Neural progenitor cell (in vitro differentiated cells): ENCODE results near the gene TAOK1. TPM values are rescaled to one million over a fixed set of nuclear protein-coding genes. Genes with fewer than 3 reads are reported as not detected.

Experiments used
- DNase-seq: peaks from one replicate; pipeline ENCODE4 v3.0.0-alpha.2; 2016; ENCODE audit warnings: low spot score
- H2AFZ ChIP-seq: fragments of 200-600 bp; sonication (generic); replicated peaks from 2 replicates; pipeline ENCODE4 v1.6.1; 2016; ENCODE audit warnings: antibody characterized with exemption
- H3F3A ChIP-seq: fragments of 200-600 bp; sonication (generic); 2 replicates; pipeline ENCODE4 v1.6.1; 2016; ENCODE audit warnings: antibody characterized with exemption, low read depth
- H3K27ac ChIP-seq: fragments of 200-600 bp; sonication (generic); 2 replicates; pipeline ENCODE4 v1.5.1; 2016; ENCODE audit warnings: mild to moderate bottlenecking
- H3K27me3 ChIP-seq: fragments of 200-600 bp; sonication (generic); 2 replicates; pipeline ENCODE4 v1.6.1; 2016; ENCODE audit warnings: mild to moderate bottlenecking, moderate library complexity
- H3K36me3 ChIP-seq: fragments of 200-600 bp; sonication (generic); 2 replicates; pipeline ENCODE4 v1.5.1; 2016
- H3K4me1 ChIP-seq: fragments of 200-600 bp; sonication (generic); 2 replicates; pipeline ENCODE4 v1.6.1; 2016; ENCODE audit warnings: mixed run types
- H3K4me2 ChIP-seq: fragments of 200-600 bp; sonication (generic); 2 replicates; pipeline ENCODE4 v1.6.1; 2016
- H3K4me3 ChIP-seq: fragments of 200-600 bp; sonication (generic); 2 replicates; pipeline ENCODE4 v1.5.1; 2016
- H3K79me2 ChIP-seq: fragments of 200-600 bp; sonication (generic); 2 replicates; pipeline ENCODE4 v1.6.1; 2016; ENCODE audit warnings: low read depth
- H3K9ac ChIP-seq: fragments of 200-600 bp; sonication (generic); 2 replicates; pipeline ENCODE4 v1.6.1; 2016
- H3K9me3 ChIP-seq: fragments of 200-600 bp; sonication (generic); 2 replicates; pipeline ENCODE4 v1.5.1; 2016; ENCODE audit warnings: low read depth
- H4K20me1 ChIP-seq: fragments of 200-600 bp; sonication (generic); 2 replicates; pipeline ENCODE4 v1.6.1; 2016; ENCODE audit warnings: low read depth
- H3K27ac Mint-ChIP-seq: 3 replicates; pipeline ENCODE4 v1.8.0; 2021; ENCODE audit warnings: mixed read lengths
- H3K27me3 Mint-ChIP-seq: 2 replicates; pipeline ENCODE4 v1.8.0; 2022; ENCODE audit warnings: low read depth, mild to moderate bottlenecking, inconsistent platforms, moderate library complexity, mixed read lengths; ENCODE audit not compliant: insufficient read depth
- H3K36me3 Mint-ChIP-seq: 3 replicates; pipeline ENCODE4 v1.8.0; 2021; ENCODE audit warnings: mixed read lengths
- H3K4me1 Mint-ChIP-seq: 3 replicates; pipeline ENCODE4 v1.8.0; 2021; ENCODE audit warnings: mixed read lengths
- H3K4me3 Mint-ChIP-seq: 3 replicates; pipeline ENCODE4 v1.8.0; 2021; ENCODE audit warnings: mild to moderate bottlenecking, moderate library complexity, mixed read lengths
- H3K9me3 Mint-ChIP-seq: 3 replicates; pipeline ENCODE4 v1.8.0; 2020; ENCODE audit warnings: mixed read lengths
- CTCF ChIP-seq: fragments of 200-600 bp; sonication (generic); IDR thresholded peaks from 2 replicates; pipeline ENCODE4 v1.5.1; 2017; ENCODE audit warnings: antibody characterized with exemption, mild to moderate bottlenecking
- EZH2 ChIP-seq: fragments of 200-600 bp; sonication (generic); IDR thresholded peaks from 2 replicates; pipeline ENCODE4 v1.6.1; 2017; ENCODE audit warnings: antibody characterized with exemption, mild to moderate bottlenecking, moderate library complexity
- EZH2phosphoT487 ChIP-seq: fragments of 200-600 bp; sonication (generic); IDR thresholded peaks from 2 replicates; pipeline ENCODE4 v1.6.1; 2017; ENCODE audit warnings: antibody characterized with exemption
- total RNA-seq: library from RNA; depleted of rRNA; stranded (reverse); fragments of >200 nt; gene quantifications from 2 replicates; pipeline ENCODE4 v1.2.3, GENCODE V29; 2015; ENCODE audit warnings: low replicate concordance

Gene TAOK1
- total RNA-seq, 1 donor from 2014 or later, result 125 TPM

- Mint-ChIP-seq H3K27ac (no peak overlapping the region), H3K4me1 (no peaks in the 10 kb centered on the region)
- DNase-seq, result no peak
These were observed 53.0 kb downstream of the TAOK1 start for GRCh38 chr17:29443041-29443739.

GRCh38 chr17:29444589-29444988 is 54.4 kb downstream of the TAOK1 start:
- Histone ChIP-seq H4K20me1 (peaks cover 98% of the 10 kb centered on the region), H3K27ac (no peak overlapping the region), H3K4me3 (no peak overlapping the region), H3K27me3 (no peaks in the 10 kb centered on the region), H2AFZ (no peak overlapping the region), H3K36me3 (no peaks in the 10 kb centered on the region), H3K4me2 (no peak overlapping the region), H3K79me2 (peaks cover 100% of the 10 kb centered on the region), H3K9me3 (no peaks in the 10 kb centered on the region), H3F3A (peaks cover 5% of the 10 kb centered on the region), H3K4me1 (no peaks in the 10 kb centered on the region), H3K9ac (no peak overlapping the region)
- no peaks in the 10 kb centered on the region for H3K4me1 Mint-ChIP-seq
- no peak overlapping the region for H3K27ac Mint-ChIP-seq
- H3K27me3 Mint-ChIP-seq, result no peaks in the 10 kb centered on the region
- no peak for DNase-seq
- H3K36me3 Mint-ChIP-seq, result peaks cover 12% of the 10 kb centered on the region
- H3K4me3 Mint-ChIP-seq, result no peak overlapping the region
- TF ChIP-seq EZH2phosphoT487 (no peak), EZH2 (no peak), CTCF (no peak)
- no peaks in the 10 kb centered on the region for H3K9me3 Mint-ChIP-seq

More at GRCh38 chr17:29443041-29443739, 53.0 kb downstream of the TAOK1 start:
- Histone ChIP-seq H3K27me3 (no peaks in the 10 kb centered on the region), H4K20me1 (peaks cover 98% of the 10 kb centered on the region), H3K4me2 (no peak overlapping the region), H2AFZ (no peak overlapping the region), H3K4me1 (no peaks in the 10 kb centered on the region), H3K9ac (no peak overlapping the region), H3K79me2 (peaks cover 100% of the 10 kb centered on the region), H3K4me3 (no peak overlapping the region), H3K27ac (no peak overlapping the region), H3K36me3 (peaks cover 2% of the 10 kb centered on the region), H3K9me3 (no peaks in the 10 kb centered on the region), H3F3A (peaks cover 5% of the 10 kb centered on the region)
- no peaks in the 10 kb centered on the region for H3K27me3 Mint-ChIP-seq
- H3K4me3 Mint-ChIP-seq, result no peak overlapping the region
- TF ChIP-seq EZH2phosphoT487 (no peak), EZH2 (no peak), CTCF (no peak)
- no peaks in the 10 kb centered on the region for H3K9me3 Mint-ChIP-seq
- H3K36me3 Mint-ChIP-seq, result peaks cover 14% of the 10 kb centered on the region

GRCh38 chr17:29445844-29446243 is 55.7 kb downstream of the TAOK1 start:
- Mint-ChIP-seq H3K4me1 (no peaks in the 10 kb centered on the region), H3K9me3 (no peaks in the 10 kb centered on the region), H3K27me3 (no peaks in the 10 kb centered on the region), H3K36me3 (peaks cover 13% of the 10 kb centered on the region), H3K27ac (no peak overlapping the region), H3K4me3 (no peak overlapping the region)
- H3F3A ChIP-seq, result peaks cover 11% of the 10 kb centered on the region
- H2AFZ ChIP-seq, result no peak overlapping the region
- no peak overlapping the region for H3K4me2 ChIP-seq
- no peak overlapping the region for H3K9ac ChIP-seq
- TF ChIP-seq EZH2 (no peak), CTCF (no peak), EZH2phosphoT487 (no peak)
- H3K9me3 ChIP-seq, result no peaks in the 10 kb centered on the region
- no peaks in the 10 kb centered on the region for H3K27me3 ChIP-seq
- no peak overlapping the region for H3K27ac ChIP-seq
- DNase-seq, result no peak
- H3K4me1 ChIP-seq, result no peaks in the 10 kb centered on the region
- peaks cover 100% of the 10 kb centered on the region for H3K79me2 ChIP-seq
- peaks cover 99% of the 10 kb centered on the region for H4K20me1 ChIP-seq
- no peak overlapping the region for H3K4me3 ChIP-seq
- no peaks in the 10 kb centered on the region for H3K36me3 ChIP-seq
